ENCODE results near the gene MYBPH. TPM values are rescaled to one million over a fixed set of nuclear protein-coding genes. Genes with fewer than 3 reads are reported as not detected.

The MYBPH gene
- total and polyA plus RNA-seq, 2 of the 13 experiments (the other 11 are each of a cell fraction or from before 2014, with no cell fraction given): not detected

GRCh38 chr1:203210988-203211387, 35.4 kb upstream of the MYBPH start (continued):
- TF ChIP-seq ZNF407 (CRISPR knock-in tag; IDR thresholded peaks at IDR 0.05; ENCODE audit: not compliant biosample characterization): no peak
- no peak for TF ChIP-seq SOX5 (CRISPR knock-in tag; IDR thresholded peaks at IDR 0.05; ENCODE audit: borderline replicate concordance)
- no peak for TF ChIP-seq ZNF567 (CRISPR knock-in tag; IDR thresholded peaks at IDR 0.05; ENCODE audit: borderline replicate concordance)
- TF ChIP-seq FIP1L1 (IDR thresholded peaks at IDR 0.05; ENCODE audit: borderline replicate concordance, insufficient read depth, low read depth, low read length): no peak
- TF ChIP-seq ZNF296 (CRISPR knock-in tag; conservative IDR thresholded peaks at IDR 0.05): no peak
- no peak for TF ChIP-seq SNRNP70 (IDR thresholded peaks at IDR 0.05; ENCODE audit: low read depth, low read length)
- no peak for TF ChIP-seq PLRG1 (conservative IDR thresholded peaks at IDR 0.05)
- TF ChIP-seq XRCC5 (optimal IDR thresholded peaks at IDR 0.05; ENCODE audit: low read length): no peak
- no peak for TF ChIP-seq ZSCAN25 (CRISPR knock-in tag; IDR thresholded peaks at IDR 0.05)
- 0 out of 2 replicates have a peak, but pooled peaks have one; percentile 23 for TF ChIP-seq GATAD2A (CRISPR knock-in tag; IDR thresholded peaks at IDR 0.05)
- TF ChIP-seq PHF21A (CRISPR knock-in tag; IDR thresholded peaks at IDR 0.05): no peak
- TF ChIP-seq HNRNPH1 (optimal IDR thresholded peaks at IDR 0.05; ENCODE audit: low read depth, low read length): no peak
- TF ChIP-seq SMC3 (IDR thresholded peaks at IDR 0.05; ENCODE audit: low read length): no peak
- no peak for TF ChIP-seq CEBPZ (IDR thresholded peaks at IDR 0.05; ENCODE audit: low read length)
- TF ChIP-seq GRHL1 (CRISPR knock-in tag; conservative IDR thresholded peaks at IDR 0.05): no peak
- no peak for TF ChIP-seq GMEB1 (CRISPR knock-in tag; IDR thresholded peaks at IDR 0.05; ENCODE audit: borderline replicate concordance)

All from HepG2 (cell line).